LoVo (cell line): ENCODE data around the gene SORCS2.

ENCODE experiments used
- DNase-seq: peaks from one replicate; pipeline ENCODE4 v3.0.0-alpha.2; 2016; ENCODE audit warnings: low spot score

SORCS2 gene

GRCh38 chr4:7733201-7733600 lies 540.9 kb downstream of the SORCS2 start:
- no peak for DNase-seq

- no peak for DNase-seq
Measured at GRCh38 chr4:7733801-7734650, 541.7 kb downstream of the SORCS2 start.

GRCh38 chr4:7734651-7735260 lies 542.4 kb downstream of the SORCS2 start:
- no peak for DNase-seq

- DNase-seq = no peak
Measured at GRCh38 chr4:7735395-7735794, 543.1 kb downstream of the SORCS2 start.

GRCh38 chr4:7735961-7736360 lies 543.6 kb downstream of the SORCS2 start:
- no peak for DNase-seq

GRCh38 chr4:7736436-7737267 lies 544.3 kb downstream of the SORCS2 start:
- DNase-seq = no peak

- no peak for DNase-seq
Measured at GRCh38 chr4:7737268-7737645, 544.9 kb downstream of the SORCS2 start.

GRCh38 chr4:7737752-7738457 lies 545.6 kb downstream of the SORCS2 start:
- no peak for DNase-seq

GRCh38 chr4:7738458-7739076 lies 546.2 kb downstream of the SORCS2 start:
- DNase-seq = no peak

- no peak for DNase-seq
Measured at GRCh38 chr4:7739077-7739917, 547.0 kb downstream of the SORCS2 start.

- DNase-seq = no peak
Measured at GRCh38 chr4:7739918-7740865, 547.9 kb downstream of the SORCS2 start.

GRCh38 chr4:7740866-7741525 lies 548.7 kb downstream of the SORCS2 start:
- DNase-seq = no peak

GRCh38 chr4:7741946-7742806 lies 549.8 kb downstream of the SORCS2 start:
- no peak for DNase-seq

- DNase-seq = no peak
Measured at GRCh38 chr4:7742807-7743280, 550.5 kb downstream of the SORCS2 start.

GRCh38 chr4:7744142-7744804 lies 551.9 kb downstream of the SORCS2 start:
- no peak for DNase-seq

GRCh38 chr4:7745301-7745885 lies 553.1 kb downstream of the SORCS2 start:
- DNase-seq = no peak
